Measurements from ENCODE around the gene SNRNP48. TPM values are rescaled to one million over a fixed set of nuclear protein-coding genes. Genes with fewer than 3 reads are reported as not detected.

The SNRNP48 gene
- total and polyA plus RNA-seq, 3 experiments from 2014 or later: 11.2 to 15.0 (median 14.6) TPM

- Mint-ChIP-seq H3K27ac (no peak overlapping the region), H3K4me1 (no peaks in the 10 kb centered on the region), H3K27me3 (peaks cover 16 to 22% of the 10 kb centered on the region in 2 donors), H3K36me3 (no peaks in the 10 kb centered on the region), H3K4me3 (no peak overlapping the region), H3K9me3 (no peaks in the 10 kb centered on the region)
- no peak overlapping the region for H3K27ac ChIP-seq (ENCODE audit: low read depth, low read length)
- H3K4me1 ChIP-seq (ENCODE audit: insufficient read depth, low read length): no peaks in the 10 kb centered on the region
- H3K9me3 ChIP-seq (ENCODE audit: low read length): no peaks in the 10 kb centered on the region
- DNase-seq: no peak
- peaks cover 3% of the 10 kb centered on the region for H3K27me3 ChIP-seq (ENCODE audit: insufficient read depth, low read length, poor library complexity, severe bottlenecking)
- CTCF ChIA-PET: interaction anchor here (1.2 kb wide), 1 partner anchor 89 kb away, joined by 3 read pairs; no protein-coding TSS in a partner anchor
- POLR2A ChIA-PET: no interaction called here
- H3K36me3 ChIP-seq (ENCODE audit: insufficient read depth, low read length): no peaks in the 10 kb centered on the region
- H3K4me3 ChIP-seq (ENCODE audit: low read length): no peak overlapping the region
Observed at GRCh38 chr6:7578931-7579330, 11.1 kb upstream of the SNRNP48 start.

DNA sequence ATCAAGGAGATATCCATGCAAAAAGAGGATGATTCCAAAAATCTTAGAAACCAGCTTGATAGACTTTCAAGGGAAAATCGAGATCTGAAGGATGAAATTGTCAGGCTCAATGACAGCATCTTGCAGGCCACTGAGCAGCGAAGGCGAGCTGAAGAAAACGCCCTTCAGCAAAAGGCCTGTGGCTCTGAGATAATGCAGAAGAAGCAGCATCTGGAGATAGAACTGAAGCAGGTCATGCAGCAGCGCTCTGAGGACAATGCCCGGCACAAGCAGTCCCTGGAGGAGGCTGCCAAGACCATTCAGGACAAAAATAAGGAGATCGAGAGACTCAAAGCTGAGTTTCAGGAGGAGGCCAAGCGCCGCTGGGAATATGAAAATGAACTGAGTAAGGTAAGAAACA lies 10.1 kb upstream of the SNRNP48 start:
- H3K4me3 ChIP-seq (ENCODE audit: low read length): no peak overlapping the region
- CTCF ChIA-PET: interaction anchor here (1.2 kb wide), 1 partner anchor 90 kb away, joined by 3 read pairs; no protein-coding TSS in a partner anchor
- DNase-seq: no peak
- Mint-ChIP-seq H3K4me1 (no peaks in the 10 kb centered on the region), H3K27me3 (peaks cover 16 to 22% of the 10 kb centered on the region in 2 donors), H3K4me3 (no peak overlapping the region), H3K9me3 (no peaks in the 10 kb centered on the region), H3K27ac (no peak overlapping the region), H3K36me3 (no peaks in the 10 kb centered on the region)
- POLR2A ChIA-PET: interaction anchor here (0.6 kb wide), 1 partner anchor 167 kb away, joined by 3 read pairs; no protein-coding TSS in a partner anchor
- H3K4me1 ChIP-seq (ENCODE audit: insufficient read depth, low read length): no peaks in the 10 kb centered on the region
- H3K36me3 ChIP-seq (ENCODE audit: insufficient read depth, low read length): no peaks in the 10 kb centered on the region
- H3K27ac ChIP-seq (ENCODE audit: low read depth, low read length): no peak overlapping the region
- peaks cover 3% of the 10 kb centered on the region for H3K27me3 ChIP-seq (ENCODE audit: insufficient read depth, low read length, poor library complexity, severe bottlenecking)
- H3K9me3 ChIP-seq (ENCODE audit: low read length): no peaks in the 10 kb centered on the region

DNA sequence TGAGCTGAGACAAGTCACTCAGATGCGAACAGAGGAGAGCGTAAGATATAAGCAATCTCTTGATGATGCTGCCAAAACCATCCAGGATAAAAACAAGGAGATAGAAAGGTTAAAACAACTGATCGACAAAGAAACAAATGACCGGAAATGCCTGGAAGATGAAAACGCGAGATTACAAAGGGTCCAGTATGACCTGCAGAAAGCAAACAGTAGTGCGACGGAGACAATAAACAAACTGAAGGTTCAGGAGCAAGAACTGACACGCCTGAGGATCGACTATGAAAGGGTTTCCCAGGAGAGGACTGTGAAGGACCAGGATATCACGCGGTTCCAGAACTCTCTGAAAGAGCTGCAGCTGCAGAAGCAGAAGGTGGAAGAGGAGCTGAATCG lies 9.5 kb upstream of the SNRNP48 start:
- no peak overlapping the region for H3K27ac Mint-ChIP-seq
- Histone ChIP-seq H3K9me3 (ENCODE audit: low read length) (no peaks in the 10 kb centered on the region), H3K27ac (ENCODE audit: low read depth, low read length) (no peak overlapping the region), H3K4me1 (ENCODE audit: insufficient read depth, low read length) (no peaks in the 10 kb centered on the region), H3K27me3 (ENCODE audit: insufficient read depth, low read length, poor library complexity, severe bottlenecking) (peaks cover 3% of the 10 kb centered on the region), H3K36me3 (ENCODE audit: insufficient read depth, low read length) (no peaks in the 10 kb centered on the region), H3K4me3 (ENCODE audit: low read length) (no peak overlapping the region)
- no peak for DNase-seq
- ChIA-PET CTCF (interaction anchor here (0.5 to 1.2 kb wide), 2 partner anchors 9 to 18 kb away, joined by 3 to 6 read pairs; partner anchors contain the start of gene SNRNP48), POLR2A (no interaction called here)
- no peaks in the 10 kb centered on the region for H3K4me1 Mint-ChIP-seq
- H3K27me3 Mint-ChIP-seq: peaks cover 13 to 22% of the 10 kb centered on the region in 2 donors
- H3K36me3 Mint-ChIP-seq: no peaks in the 10 kb centered on the region
- no peaks in the 10 kb centered on the region for H3K9me3 Mint-ChIP-seq
- no peak overlapping the region for H3K4me3 Mint-ChIP-seq

- Mint-ChIP-seq H3K4me1 (no peaks in the 10 kb centered on the region), H3K27me3 (peaks cover 13 to 19% of the 10 kb centered on the region in 2 donors), H3K4me3 (no peak overlapping the region), H3K36me3 (no peaks in the 10 kb centered on the region), H3K9me3 (no peaks in the 10 kb centered on the region), H3K27ac (no peak overlapping the region)
- POLR2A ChIA-PET: no interaction called here
- no peak overlapping the region for H3K27ac ChIP-seq (ENCODE audit: low read depth, low read length)
- H3K27me3 ChIP-seq (ENCODE audit: insufficient read depth, low read length, poor library complexity, severe bottlenecking): peaks cover 3% of the 10 kb centered on the region
- H3K9me3 ChIP-seq (ENCODE audit: low read length): no peaks in the 10 kb centered on the region
- no peak for DNase-seq
- H3K36me3 ChIP-seq (ENCODE audit: insufficient read depth, low read length): no peaks in the 10 kb centered on the region
- no peaks in the 10 kb centered on the region for H3K4me1 ChIP-seq (ENCODE audit: insufficient read depth, low read length)
- H3K4me3 ChIP-seq (ENCODE audit: low read length): no peak overlapping the region
- CTCF ChIA-PET: interaction anchor here (0.5 to 1.2 kb wide), 2 partner anchors 9 to 17 kb away, joined by 3 to 6 read pairs; partner anchors contain the start of gene SNRNP48
Observed at GRCh38 chr6:7580927-7581618, 8.9 kb upstream of the SNRNP48 start.

GRCh38 chr6:7585287-7585930 lies 4.6 kb upstream of the SNRNP48 start:
- Mint-ChIP-seq H3K4me1 (peaks cover 11 to 22% (median 18%) of the 10 kb centered on the region in 3 donors), H3K27me3 (peaks cover 4 to 7% of the 10 kb centered on the region in 2 donors), H3K27ac (no peak overlapping the region), H3K36me3 (peaks cover 0 to 8% (median 0%) of the 10 kb centered on the region in 3 donors), H3K4me3 (no peak overlapping the region), H3K9me3 (no peaks in the 10 kb centered on the region)
- no peaks in the 10 kb centered on the region for H3K36me3 ChIP-seq (ENCODE audit: insufficient read depth, low read length)
- CTCF ChIA-PET: no interaction called here
- peak in 1 of 5 donors; percentile 35 for DNase-seq
- peaks cover 9% of the 10 kb centered on the region for H3K4me1 ChIP-seq (ENCODE audit: insufficient read depth, low read length)
- no peak overlapping the region for H3K27ac ChIP-seq (ENCODE audit: low read depth, low read length)
- H3K27me3 ChIP-seq (ENCODE audit: insufficient read depth, low read length, poor library complexity, severe bottlenecking): no peaks in the 10 kb centered on the region
- POLR2A ChIA-PET: no interaction called here
- no peak overlapping the region for H3K4me3 ChIP-seq (ENCODE audit: low read length)
- no peaks in the 10 kb centered on the region for H3K9me3 ChIP-seq (ENCODE audit: low read length)

GRCh38 chr6:7587631-7588100 lies 2.3 kb upstream of the SNRNP48 start:
- no peak overlapping the region for H3K4me3 ChIP-seq (ENCODE audit: low read length)
- DNase-seq: no peak
- Mint-ChIP-seq H3K27me3 (peaks cover 0 to 4% of the 10 kb centered on the region in 2 donors), H3K4me1 (peaks cover 30 to 43% (median 40%) of the 10 kb centered on the region in 3 donors), H3K9me3 (no peaks in the 10 kb centered on the region), H3K27ac (peak overlapping the region in 5 of 8 donors; percentile 6 to 52 (median 28)), H3K4me3 (peak overlapping the region in 2 of 7 donors; percentile 23 to 71), H3K36me3 (peaks cover 0 to 9% (median 0%) of the 10 kb centered on the region in 3 donors)
- ChIA-PET POLR2A (no interaction called here), CTCF (no interaction called here)
- no peaks in the 10 kb centered on the region for H3K27me3 ChIP-seq (ENCODE audit: insufficient read depth, low read length, poor library complexity, severe bottlenecking)
- no peaks in the 10 kb centered on the region for H3K9me3 ChIP-seq (ENCODE audit: low read length)
- H3K36me3 ChIP-seq (ENCODE audit: insufficient read depth, low read length): no peaks in the 10 kb centered on the region
- H3K27ac ChIP-seq (ENCODE audit: low read depth, low read length): no peak overlapping the region
- H3K4me1 ChIP-seq (ENCODE audit: insufficient read depth, low read length): peaks cover 26% of the 10 kb centered on the region

- DNase-seq: no peak
- Histone ChIP-seq H3K9me3 (ENCODE audit: low read length) (no peaks in the 10 kb centered on the region), H3K4me1 (ENCODE audit: insufficient read depth, low read length) (peaks cover 26% of the 10 kb centered on the region), H3K36me3 (ENCODE audit: insufficient read depth, low read length) (no peaks in the 10 kb centered on the region), H3K27ac (ENCODE audit: low read depth, low read length) (no peak overlapping the region), H3K4me3 (ENCODE audit: low read length) (no peak overlapping the region), H3K27me3 (ENCODE audit: insufficient read depth, low read length, poor library complexity, severe bottlenecking) (no peaks in the 10 kb centered on the region)
- H3K27me3 Mint-ChIP-seq: peaks cover 0 to 3% of the 10 kb centered on the region in 2 donors
- H3K4me3 Mint-ChIP-seq: peak overlapping the region in 1 of 7 donors; percentile 14
- peaks cover 37 to 50% (median 48%) of the 10 kb centered on the region in 3 donors for H3K4me1 Mint-ChIP-seq
- ChIA-PET CTCF (no interaction called here), POLR2A (no interaction called here)
- H3K9me3 Mint-ChIP-seq: no peaks in the 10 kb centered on the region
- H3K36me3 Mint-ChIP-seq: peaks cover 0 to 12% (median 0%) of the 10 kb centered on the region in 3 donors
- H3K27ac Mint-ChIP-seq: no peak overlapping the region
Observed at GRCh38 chr6:7588506-7588905, 1.5 kb upstream of the SNRNP48 start.

- H3K4me1 Mint-ChIP-seq: peaks cover 37 to 50% (median 48%) of the 10 kb centered on the region in 3 donors
- POLR2A ChIA-PET: no interaction called here
- H3K27me3 Mint-ChIP-seq: no peaks in the 10 kb centered on the region
- Histone ChIP-seq H3K27me3 (ENCODE audit: insufficient read depth, low read length, poor library complexity, severe bottlenecking) (no peaks in the 10 kb centered on the region), H3K27ac (ENCODE audit: low read depth, low read length) (no peak overlapping the region), H3K9me3 (ENCODE audit: low read length) (no peaks in the 10 kb centered on the region), H3K4me3 (ENCODE audit: low read length) (peak overlapping the region; percentile 62), H3K36me3 (ENCODE audit: insufficient read depth, low read length) (peaks cover 1% of the 10 kb centered on the region), H3K4me1 (ENCODE audit: insufficient read depth, low read length) (peaks cover 26% of the 10 kb centered on the region)
- H3K4me3 Mint-ChIP-seq: peak overlapping the region; percentile 95 to 100 (median 99)
- H3K36me3 Mint-ChIP-seq: peaks cover 0 to 14% (median 1%) of the 10 kb centered on the region in 3 donors
- H3K27ac Mint-ChIP-seq: peak overlapping the region in 7 of 8 donors; percentile 71 to 98 (median 95)
- CTCF ChIA-PET: interaction anchor here (1.0 to 1.8 kb wide), 3 partner anchors 8 to 314 kb away, joined by 3 to 8 read pairs (median 6); no protein-coding TSS in a partner anchor
- no peaks in the 10 kb centered on the region for H3K9me3 Mint-ChIP-seq
- no peak for DNase-seq
Observed at GRCh38 chr6:7589221-7589620, 777 bp upstream of the SNRNP48 start.
